Activated naive CD4-positive, alpha-beta T cell treated with anti-CD3 and anti-CD28 coated beads for 36 hours (primary cell): ENCODE results near the gene EQTN. TPM values are rescaled to one million over a fixed set of nuclear protein-coding genes. Genes with fewer than 3 reads are reported as not detected.

Experiments used
- CTCF ChIA-PET: fragments of 350-600 bp; sonication (Branson Sonifier 250); formaldehyde crosslinking; loops from one replicate; lab custom pipeline; 2021; ENCODE audit warnings: antibody characterized with exemption; lab: Charles Lee
- DNase-seq: peaks from one replicate; pipeline ENCODE4 v3.0.0-alpha.2; 2020
- H3K27ac Mint-ChIP-seq: one replicate; pipeline ENCODE4 v1.8.0; 2021; ENCODE audit warnings: mild to moderate bottlenecking, mixed read lengths
- H3K27me3 Mint-ChIP-seq: one replicate; pipeline ENCODE4 v1.8.0; 2021; ENCODE audit warnings: low read depth, mixed read lengths
- H3K36me3 Mint-ChIP-seq: one replicate; pipeline ENCODE4 v1.8.0; 2021; ENCODE audit warnings: low read depth, mixed read lengths
- H3K4me1 Mint-ChIP-seq: one replicate; pipeline ENCODE4 v1.8.0; 2021; ENCODE audit warnings: low read depth, mixed read lengths
- H3K4me3 Mint-ChIP-seq: one replicate; pipeline ENCODE4 v1.8.0; 2021; ENCODE audit warnings: mild to moderate bottlenecking, moderate library complexity, mixed read lengths
- H3K9me3 Mint-ChIP-seq: one replicate; pipeline ENCODE4 v1.8.0; 2021; ENCODE audit warnings: mixed read lengths
- intact Hi-C: fragments of 100-400 bp; cut with micrococcal nuclease; formaldehyde crosslinking; loops from one replicate; pipeline ENCODE4 v1.15.1; 2023
- total RNA-seq, 2 experiments: library from RNA; stranded (reverse); gene quantifications; one replicate each; pipeline ENCODE4 v1.2.3, GENCODE V29; 2021

Gene EQTN
- total RNA-seq, 2 experiments from 2014 or later, result not detected

GRCh38 chr9:27282269-27282668, 14.7 kb downstream of the EQTN start:
- Mint-ChIP-seq H3K4me3 (no peak overlapping the region), H3K36me3 (no peaks in the 10 kb centered on the region), H3K4me1 (peaks cover 4% of the 10 kb centered on the region), H3K27me3 (peaks cover 22% of the 10 kb centered on the region), H3K27ac (no peak overlapping the region), H3K9me3 (no peaks in the 10 kb centered on the region)
- intact Hi-C loops, result no loop called here
- no peak for DNase-seq
- CTCF ChIA-PET, result interaction anchor here (0.5 to 0.7 kb wide), 2 partner anchors 51 to 504 kb away, joined by 3 to 4 read pairs; no protein-coding TSS in a partner anchor

- CTCF ChIA-PET, result no interaction called here
- no peak for DNase-seq
- Mint-ChIP-seq H3K36me3 (no peaks in the 10 kb centered on the region), H3K4me3 (no peak overlapping the region), H3K4me1 (peaks cover 4% of the 10 kb centered on the region), H3K27me3 (peaks cover 18% of the 10 kb centered on the region), H3K27ac (no peak overlapping the region), H3K9me3 (no peaks in the 10 kb centered on the region)
- intact Hi-C loops, result no loop called here
Measured at GRCh38 chr9:27280860-27281259, 16.1 kb downstream of the EQTN start.

- Mint-ChIP-seq H3K36me3 (no peaks in the 10 kb centered on the region), H3K27me3 (peaks cover 18% of the 10 kb centered on the region), H3K4me1 (peaks cover 4% of the 10 kb centered on the region), H3K27ac (no peak overlapping the region), H3K4me3 (no peak overlapping the region), H3K9me3 (no peaks in the 10 kb centered on the region)
- CTCF ChIA-PET, result no interaction called here
- intact Hi-C loops, result no loop called here
- no peak for DNase-seq
Measured at GRCh38 chr9:27280249-27280648, 16.7 kb downstream of the EQTN start.

GRCh38 chr9:27279611-27280010, 17.3 kb downstream of the EQTN start:
- intact Hi-C loops, result loop anchor here (5.0 kb wide), 1 partner anchor 253 kb away; no protein-coding TSS in a partner anchor

GRCh38 chr9:27278374-27278773, 18.6 kb downstream of the EQTN start:
- Mint-ChIP-seq H3K4me1 (peaks cover 4% of the 10 kb centered on the region), H3K27me3 (peaks cover 18% of the 10 kb centered on the region), H3K4me3 (no peak overlapping the region), H3K9me3 (no peaks in the 10 kb centered on the region), H3K27ac (no peak overlapping the region), H3K36me3 (no peaks in the 10 kb centered on the region)
- no peak for DNase-seq
- CTCF ChIA-PET, result interaction anchor here (1.4 to 1.5 kb wide), 2 partner anchors 9 to 248 kb away, joined by 3 to 5 read pairs; no protein-coding TSS in a partner anchor
- intact Hi-C loops, result loop anchor here (5.0 kb wide), 1 partner anchor 254 kb away; no protein-coding TSS in a partner anchor

More at GRCh38 chr9:27279611-27280010, 17.3 kb downstream of the EQTN start:
- DNase-seq, result no peak
- Mint-ChIP-seq H3K27me3 (peaks cover 18% of the 10 kb centered on the region), H3K4me1 (peaks cover 4% of the 10 kb centered on the region), H3K36me3 (no peaks in the 10 kb centered on the region), H3K4me3 (no peak overlapping the region), H3K27ac (no peak overlapping the region), H3K9me3 (no peaks in the 10 kb centered on the region)
- CTCF ChIA-PET, result interaction anchor here (1.4 to 1.5 kb wide), 2 partner anchors 8 to 249 kb away, joined by 3 to 5 read pairs; no protein-coding TSS in a partner anchor

GRCh38 chr9:27276193-27277030, 20.5 kb downstream of the EQTN start:
- peak; percentile 13 for DNase-seq
- Mint-ChIP-seq H3K36me3 (no peaks in the 10 kb centered on the region), H3K4me3 (no peak overlapping the region), H3K27ac (no peak overlapping the region), H3K9me3 (no peaks in the 10 kb centered on the region), H3K4me1 (peaks cover 1% of the 10 kb centered on the region), H3K27me3 (peaks cover 6% of the 10 kb centered on the region)
- CTCF ChIA-PET, result interaction anchor here (0.6 to 2.6 kb wide), 9 partner anchors 9 to 724 kb away, joined by 3 to 12 read pairs (median 3); no protein-coding TSS in a partner anchor
- intact Hi-C loops, result loop anchor here (1.0 to 5.0 kb wide), 5 partner anchors 30 to 532 kb away; partner anchors contain the start of gene CAAP1

- H3K27me3 Mint-ChIP-seq, result no peaks in the 10 kb centered on the region
- CTCF ChIA-PET, result no interaction called here
- intact Hi-C loops, result no loop called here
Measured at GRCh38 chr9:27273186-27273585, 23.8 kb downstream of the EQTN start.

GRCh38 chr9:27272103-27272502, 24.8 kb downstream of the EQTN start:
- Mint-ChIP-seq H3K27me3 (no peaks in the 10 kb centered on the region), H3K4me1 (no peaks in the 10 kb centered on the region), H3K27ac (no peak overlapping the region), H3K9me3 (no peaks in the 10 kb centered on the region), H3K36me3 (no peaks in the 10 kb centered on the region), H3K4me3 (no peak overlapping the region)
- DNase-seq, result no peak
- CTCF ChIA-PET, result interaction anchor here (0.6 kb wide), 1 partner anchor 260 kb away, joined by 3 read pairs; no protein-coding TSS in a partner anchor
- intact Hi-C loops, result no loop called here

More at GRCh38 chr9:27273186-27273585, 23.8 kb downstream of the EQTN start:
- H3K4me3 Mint-ChIP-seq, result no peak overlapping the region
- H3K9me3 Mint-ChIP-seq, result no peaks in the 10 kb centered on the region
- no peak overlapping the region for H3K27ac Mint-ChIP-seq
- H3K4me1 Mint-ChIP-seq, result no peaks in the 10 kb centered on the region
- DNase-seq, result no peak
- no peaks in the 10 kb centered on the region for H3K36me3 Mint-ChIP-seq

GRCh38 chr9:27261517-27262211, 35.3 kb downstream of the EQTN start:
- H3K9me3 Mint-ChIP-seq, result no peaks in the 10 kb centered on the region
- H3K36me3 Mint-ChIP-seq, result no peaks in the 10 kb centered on the region
- H3K27ac Mint-ChIP-seq, result no peak overlapping the region
- CTCF ChIA-PET, result interaction anchor here (0.7 kb wide), 1 partner anchor 147 kb away, joined by 3 read pairs; no protein-coding TSS in a partner anchor
- H3K27me3 Mint-ChIP-seq, result peaks cover 2% of the 10 kb centered on the region
- H3K4me1 Mint-ChIP-seq, result no peaks in the 10 kb centered on the region
- DNase-seq, result no peak
- intact Hi-C loops, result no loop called here
- H3K4me3 Mint-ChIP-seq, result no peak overlapping the region

GRCh38 chr9:27260789-27261516, 36.0 kb downstream of the EQTN start:
- H3K27ac Mint-ChIP-seq, result no peak overlapping the region
- DNase-seq, result no peak
- peaks cover 2% of the 10 kb centered on the region for H3K27me3 Mint-ChIP-seq
- no peak overlapping the region for H3K4me3 Mint-ChIP-seq
- intact Hi-C loops, result no loop called here
- no peaks in the 10 kb centered on the region for H3K4me1 Mint-ChIP-seq
- no peaks in the 10 kb centered on the region for H3K9me3 Mint-ChIP-seq
- H3K36me3 Mint-ChIP-seq, result no peaks in the 10 kb centered on the region
- CTCF ChIA-PET, result no interaction called here

GRCh38 chr9:27258662-27259061, 38.3 kb downstream of the EQTN start:
- no peak overlapping the region for H3K4me3 Mint-ChIP-seq
- DNase-seq, result no peak
- H3K9me3 Mint-ChIP-seq, result peaks cover 1% of the 10 kb centered on the region
- H3K27me3 Mint-ChIP-seq, result peaks cover 2% of the 10 kb centered on the region
- intact Hi-C loops, result no loop called here
- H3K4me1 Mint-ChIP-seq, result no peaks in the 10 kb centered on the region
- H3K36me3 Mint-ChIP-seq, result no peaks in the 10 kb centered on the region
- CTCF ChIA-PET, result interaction anchor here (0.6 kb wide), 1 partner anchor 247 kb away, joined by 3 read pairs; no protein-coding TSS in a partner anchor
- H3K27ac Mint-ChIP-seq, result no peak overlapping the region
